Suprapubic skin (tissue), 4 donors: ENCODE data around the gene NAA40.

Experiments
- CTCF ChIP-seq, 2 donors: fragments of 200-600 bp in 1 of 2; fragments of 450-650 bp in 1 of 2; sonication (generic) in 1 of 2; IDR thresholded peaks; one replicate each; pipeline ENCODE4 v1.5.1; 2016 to 2019; ENCODE audit warnings: antibody characterized with exemption in 2 of 2, mild to moderate bottlenecking in 1 of 2, moderate library complexity in 1 of 2
- POLR2A ChIP-seq, 2 donors: fragments of 450-650 bp; IDR thresholded peaks; one replicate each; pipeline ENCODE4 v1.6.1; 2017; ENCODE audit warnings: antibody characterized with exemption in 2 of 2, mild to moderate bottlenecking in 2 of 2, moderate library complexity in 2 of 2
- POLR2AphosphoS5 ChIP-seq, 3 donors: sonication (generic); formaldehyde crosslinking; IDR thresholded peaks; one replicate each; pipeline ENCODE4 v1.6.1; 2017; ENCODE audit warnings: antibody characterized with exemption in 3 of 3

- no peak for TF ChIP-seq CTCF (IDR thresholded peaks at IDR 0.05)
- peak in 1 of 2 donors; percentile 66 for TF ChIP-seq POLR2A (IDR thresholded peaks at IDR 0.05)
- peak; percentile 51 to 94 (median 64) for TF ChIP-seq POLR2AphosphoS5 (IDR thresholded peaks at IDR 0.05)
These were observed 35.7 kb downstream of the NAA40 start, which contains the start of gene COX8A for GRCh38 chr11:63974259-63975143.
